GM19438 (cell line): ENCODE results near the gene WDFY3.

Experiments used
- ATAC-seq: cut with Tn5 transposase; IDR thresholded peaks from one replicate; pipeline ENCODE4 v1.9.1; 2021; ENCODE audit warnings: low read depth; ENCODE audit not compliant: unreplicated experiment

The WDFY3 gene

GRCh38 chr4:84644087-84644486 is 322.4 kb downstream of the WDFY3 start:
- no peak for ATAC-seq

GRCh38 chr4:84639145-84639544 is 327.3 kb downstream of the WDFY3 start:
- ATAC-seq: no peak

- ATAC-seq: no peak
These were observed 328.4 kb downstream of the WDFY3 start for GRCh38 chr4:84638092-84638491.

- no peak for ATAC-seq
These were observed 331.5 kb downstream of the WDFY3 start for GRCh38 chr4:84634961-84635360.

- ATAC-seq: no peak
These were observed 334.4 kb downstream of the WDFY3 start for GRCh38 chr4:84632092-84632491.

- no peak for ATAC-seq
These were observed 334.9 kb downstream of the WDFY3 start for GRCh38 chr4:84631573-84631972.

- ATAC-seq: no peak
These were observed 339.8 kb downstream of the WDFY3 start for GRCh38 chr4:84626673-84627072.

- no peak for ATAC-seq
These were observed 342.8 kb downstream of the WDFY3 start for GRCh38 chr4:84623661-84624060.

- no peak for ATAC-seq
These were observed 343.5 kb downstream of the WDFY3 start for GRCh38 chr4:84622959-84623358.
